GM12892 (cell line): ENCODE data around the gene SLN.

Experiments used
- DNase-seq: peaks from one replicate; pipeline ENCODE4 v3.0.0; 2011; ENCODE audit not compliant: insufficient read length
- FAIRE-seq: peaks from 2 replicates; lab custom pipeline; 2011; peaks lifted over from hg19 to GRCh38; lab: Jason Lieb, UNC
- POLR2A ChIP-seq: IDR thresholded peaks from 2 replicates; pipeline ENCODE4 v1.6.1; 2011; ENCODE audit warnings: low read depth, low read length, control low read depth
- POLR2AphosphoS5 ChIP-seq: IDR thresholded peaks from 2 replicates; pipeline ENCODE4 v1.6.1; 2011; ENCODE audit warnings: low read depth, low read length, control low read depth
- TAF1 ChIP-seq: IDR thresholded peaks from 2 replicates; pipeline ENCODE4 v1.6.1; 2011; ENCODE audit warnings: low read depth, mild to moderate bottlenecking, control low read depth, low read length, borderline replicate concordance

Gene SLN

DNA sequence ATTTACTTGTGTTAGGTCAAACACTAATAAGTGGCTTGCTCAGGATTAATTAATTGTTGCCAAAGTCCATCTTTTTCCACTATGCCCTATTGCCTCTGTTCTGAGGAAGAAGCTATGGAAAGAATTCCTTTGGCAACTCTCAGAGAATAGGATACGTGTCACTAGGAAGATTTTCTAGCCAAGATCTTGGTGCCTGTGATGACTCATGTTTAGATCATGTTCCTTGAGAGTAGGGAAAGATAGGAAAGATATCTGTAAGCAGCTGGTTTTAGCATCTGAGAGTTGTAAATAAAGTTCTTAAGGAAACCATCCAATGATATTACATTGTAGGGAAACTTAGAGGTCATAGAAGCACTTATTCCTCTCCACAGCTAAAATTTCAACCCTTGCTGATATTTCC, 15.7 kb downstream of the SLN start:
- DNase-seq (no peak), FAIRE-seq (no peak)
- TF ChIP-seq POLR2A = no peak
- TF ChIP-seq POLR2AphosphoS5 = no peak
- no peak for TF ChIP-seq TAF1

DNA sequence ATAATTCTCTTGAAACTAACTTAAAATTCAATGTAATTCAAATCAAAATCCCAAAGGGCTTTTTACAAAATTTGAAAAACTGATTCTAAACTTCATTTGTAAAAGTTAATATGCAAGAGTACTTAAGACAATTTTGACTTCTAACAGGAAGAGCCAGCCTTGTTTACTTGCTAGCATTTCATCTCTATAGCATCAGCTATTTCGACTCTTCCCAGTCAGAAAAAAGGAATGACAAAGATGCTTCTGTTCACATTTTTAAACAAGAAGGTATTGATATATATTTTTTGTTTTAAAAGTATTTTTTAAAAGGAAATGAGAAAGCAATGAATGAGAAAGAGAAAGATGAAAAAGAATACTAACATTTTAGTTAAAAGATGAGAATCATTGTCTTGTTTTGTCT, 16.4 kb downstream of the SLN start:
- FAIRE-seq = no peak
- TF ChIP-seq POLR2AphosphoS5 = no peak
- no peak for TF ChIP-seq TAF1
- TF ChIP-seq POLR2A = no peak

DNA sequence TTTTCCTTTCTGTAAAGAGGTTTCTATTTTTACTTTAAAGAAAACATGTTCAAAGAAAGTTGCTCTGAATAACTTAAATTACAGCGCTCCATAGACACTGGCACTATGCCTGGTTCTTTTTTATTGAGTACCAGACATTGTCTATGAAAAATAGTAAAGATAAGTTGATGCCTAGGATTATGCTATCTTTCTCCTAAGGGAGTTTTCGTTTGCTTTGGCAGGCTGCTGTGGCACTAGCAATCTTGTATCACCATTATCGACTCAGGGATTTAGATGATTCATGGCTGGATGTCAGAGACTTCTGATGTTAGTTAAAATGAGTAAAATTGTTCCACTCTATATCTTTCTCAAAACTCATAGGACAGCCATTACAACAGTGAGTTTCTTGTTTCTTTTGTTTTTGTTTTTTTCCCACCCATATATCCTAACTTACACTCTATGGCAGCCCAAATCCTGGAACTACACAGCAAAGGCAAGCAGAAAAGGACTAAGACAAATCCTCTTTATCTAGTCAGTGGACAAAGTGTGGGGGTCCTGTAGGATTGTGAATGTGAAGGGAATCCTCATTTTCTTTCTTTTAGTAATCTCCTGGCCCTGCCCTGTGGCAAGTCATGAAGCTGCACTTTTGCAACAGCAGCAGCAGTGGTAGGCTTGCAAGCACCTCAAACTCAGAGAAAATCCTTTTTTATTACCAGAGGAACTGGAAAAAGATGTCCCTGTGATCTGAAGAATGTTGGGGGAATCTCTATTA, 20.7 kb downstream of the SLN start:
- FAIRE-seq (no peak), DNase-seq (no peak)
- TF ChIP-seq POLR2A (no peak), POLR2AphosphoS5 (no peak), TAF1 (no peak)

More for the DNA sequence above, 16.4 kb downstream of the SLN start:
- no peak for DNase-seq

DNA sequence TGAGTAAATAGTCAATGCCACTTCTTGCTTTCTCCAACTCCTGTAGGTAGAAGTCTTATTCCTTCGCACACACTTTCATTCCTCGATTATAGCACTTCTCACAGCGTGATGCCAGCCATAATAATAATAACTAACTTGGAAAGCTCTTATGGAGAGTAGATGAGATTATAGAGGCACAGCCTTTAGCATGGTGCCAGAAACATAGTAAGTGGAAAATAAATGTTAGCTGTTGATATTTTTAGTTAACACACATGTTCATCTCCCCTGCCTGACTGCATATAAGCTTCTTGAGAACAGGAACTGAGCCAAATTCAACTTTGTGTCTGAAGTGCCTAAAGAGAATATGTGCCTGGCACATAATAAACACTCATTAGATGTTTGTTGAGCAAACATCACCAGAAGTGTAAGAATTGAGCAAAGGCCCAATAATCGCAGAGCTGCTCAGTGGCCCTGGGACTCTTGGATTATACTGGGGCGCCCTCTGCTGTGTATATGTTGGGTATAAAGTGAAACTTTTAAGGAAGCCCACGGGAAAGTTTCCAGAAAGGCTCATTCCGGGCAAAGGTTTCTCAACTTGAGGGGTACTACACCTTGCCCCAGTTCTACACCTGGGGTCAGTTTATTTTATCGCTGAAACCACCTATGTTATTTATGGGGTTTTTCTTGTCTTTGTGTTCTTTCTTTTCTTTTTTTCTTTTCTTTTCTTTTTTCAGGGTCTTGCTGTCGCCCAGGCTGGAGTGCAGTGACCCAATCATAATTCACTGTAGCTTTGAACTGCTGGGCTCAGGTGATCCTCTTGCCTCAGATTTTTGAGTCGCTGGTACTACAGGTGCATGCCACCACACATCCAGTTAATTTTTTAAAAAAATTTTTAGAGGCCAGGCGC, 22.3 kb downstream of the SLN start:
- FAIRE-seq (peak; percentile 76), DNase-seq (no peak)

DNA sequence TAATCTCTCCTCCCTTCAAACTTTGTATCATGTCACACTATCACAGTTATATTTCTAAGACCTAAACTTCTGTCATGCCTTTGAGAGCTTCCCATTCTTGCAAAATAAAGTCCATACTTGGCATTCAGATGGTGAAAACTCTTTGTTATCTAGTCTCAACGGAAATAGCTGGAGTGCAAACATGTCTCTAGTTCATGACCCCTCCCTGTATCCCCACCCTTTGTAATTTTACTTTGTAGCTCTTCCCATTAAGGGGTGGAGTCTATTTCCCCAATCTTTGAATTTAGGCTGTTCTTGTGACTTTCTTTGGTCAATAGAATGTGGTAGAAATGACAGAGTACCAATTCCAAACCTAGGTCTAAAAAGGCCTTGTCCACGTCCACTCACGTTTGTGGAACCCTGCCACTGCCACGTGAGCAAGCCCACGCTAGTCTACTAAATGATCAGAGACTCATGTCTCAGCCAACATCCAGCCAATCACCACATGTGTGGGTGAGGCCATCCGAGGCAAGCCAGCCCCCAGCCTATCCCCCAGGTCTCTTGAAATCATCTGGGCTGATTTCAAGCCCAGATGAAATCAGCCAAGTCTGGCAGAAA, 23.4 kb downstream of the SLN start:
- FAIRE-seq (peak; percentile 24), DNase-seq (no peak)
- TF ChIP-seq TAF1 (no peak), POLR2AphosphoS5 (no peak), POLR2A (no peak)

More for the DNA sequence above, 22.3 kb downstream of the SLN start:
- TF ChIP-seq TAF1 = no peak
- TF ChIP-seq POLR2A = no peak
- no peak for TF ChIP-seq POLR2AphosphoS5

DNA sequence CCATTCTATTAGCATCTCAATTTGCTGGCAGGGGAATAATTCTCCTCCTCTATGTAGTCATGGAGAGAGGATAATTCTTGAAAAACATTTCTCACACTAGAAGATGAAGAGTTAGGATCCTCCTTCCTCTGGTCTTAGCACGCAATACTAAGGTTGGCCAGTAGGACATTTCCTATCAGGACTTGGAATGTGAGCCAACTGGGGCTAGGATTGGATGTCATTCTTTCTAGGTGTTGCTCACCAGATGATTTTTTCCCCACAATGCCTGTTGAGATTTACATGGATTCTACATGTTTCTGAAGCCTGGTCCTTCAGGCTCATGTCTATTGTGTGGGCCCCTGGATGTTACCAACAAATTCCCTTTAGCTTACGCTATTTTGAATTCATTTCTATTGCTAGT, 28.0 kb downstream of the SLN start:
- FAIRE-seq (peak; percentile 81), DNase-seq (no peak)
- TF ChIP-seq POLR2A (no peak), POLR2AphosphoS5 (no peak), TAF1 (no peak)

DNA sequence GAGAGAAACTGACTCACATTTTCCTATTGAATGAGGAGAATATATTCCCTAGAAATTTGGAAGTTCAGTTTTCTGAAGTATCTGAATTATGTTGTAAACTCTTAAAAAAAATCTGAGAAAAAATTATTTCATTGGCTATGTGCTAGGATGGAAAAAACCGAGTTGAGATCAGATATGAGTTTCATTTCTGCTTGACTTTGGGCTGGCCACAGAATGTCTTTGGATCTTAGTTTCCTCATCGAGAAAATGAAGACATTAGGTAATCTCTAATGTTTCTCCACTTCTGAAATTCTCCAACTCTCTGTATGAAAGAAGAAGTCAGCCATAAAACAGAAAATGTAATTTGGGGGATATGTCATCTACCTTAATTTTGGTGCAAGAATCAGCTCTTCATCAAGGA, 28.8 kb downstream of the SLN start:
- DNase-seq (no peak), FAIRE-seq (no peak)
- TF ChIP-seq POLR2AphosphoS5 = no peak
- no peak for TF ChIP-seq TAF1
- TF ChIP-seq POLR2A = no peak

DNA sequence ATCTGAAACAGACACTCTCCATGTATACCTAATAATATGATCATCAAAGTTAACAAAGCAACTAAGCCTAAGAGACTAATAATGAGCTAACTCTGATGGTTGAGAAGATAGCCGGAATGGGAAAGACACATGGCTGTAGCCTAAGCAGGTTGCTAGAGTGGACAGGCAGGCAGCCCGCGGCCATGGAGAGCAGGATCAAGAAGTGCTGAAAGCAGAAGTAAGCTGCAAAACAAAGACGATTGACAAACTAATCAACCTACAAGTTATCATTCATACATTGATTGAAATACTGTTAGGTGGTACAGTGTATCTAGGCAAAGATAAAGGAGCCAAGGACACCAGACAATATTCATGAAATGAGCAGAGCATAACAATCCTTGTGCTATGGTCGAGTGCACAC, 29.3 kb downstream of the SLN start:
- DNase-seq (no peak), FAIRE-seq (no peak)
- no peak for TF ChIP-seq POLR2AphosphoS5
- TF ChIP-seq TAF1 = no peak
- no peak for TF ChIP-seq POLR2A

DNA sequence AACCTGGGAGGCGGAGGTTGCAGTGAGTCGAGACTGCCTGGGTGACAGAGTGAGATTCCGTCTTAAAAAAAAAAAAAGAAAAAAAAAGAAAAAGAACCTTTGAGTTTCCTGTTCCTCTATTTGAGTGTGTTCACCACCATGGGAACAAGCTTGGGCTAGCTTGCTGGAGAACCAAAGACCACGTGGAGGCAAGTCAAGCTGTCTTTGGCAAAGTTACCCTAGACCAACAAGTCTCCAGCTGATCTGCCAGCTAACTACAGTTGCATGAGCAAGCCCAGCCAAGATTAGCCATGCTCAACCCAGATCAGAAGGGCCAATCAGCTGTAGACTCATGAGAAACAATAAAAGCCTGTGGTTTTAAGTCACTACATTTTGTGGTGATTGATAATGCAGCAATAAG, 29.7 kb downstream of the SLN start:
- peak; percentile 36 for FAIRE-seq
- TF ChIP-seq TAF1 = no peak
- no peak for TF ChIP-seq POLR2A
- TF ChIP-seq POLR2AphosphoS5 = no peak
- DNase-seq = no peak

DNA sequence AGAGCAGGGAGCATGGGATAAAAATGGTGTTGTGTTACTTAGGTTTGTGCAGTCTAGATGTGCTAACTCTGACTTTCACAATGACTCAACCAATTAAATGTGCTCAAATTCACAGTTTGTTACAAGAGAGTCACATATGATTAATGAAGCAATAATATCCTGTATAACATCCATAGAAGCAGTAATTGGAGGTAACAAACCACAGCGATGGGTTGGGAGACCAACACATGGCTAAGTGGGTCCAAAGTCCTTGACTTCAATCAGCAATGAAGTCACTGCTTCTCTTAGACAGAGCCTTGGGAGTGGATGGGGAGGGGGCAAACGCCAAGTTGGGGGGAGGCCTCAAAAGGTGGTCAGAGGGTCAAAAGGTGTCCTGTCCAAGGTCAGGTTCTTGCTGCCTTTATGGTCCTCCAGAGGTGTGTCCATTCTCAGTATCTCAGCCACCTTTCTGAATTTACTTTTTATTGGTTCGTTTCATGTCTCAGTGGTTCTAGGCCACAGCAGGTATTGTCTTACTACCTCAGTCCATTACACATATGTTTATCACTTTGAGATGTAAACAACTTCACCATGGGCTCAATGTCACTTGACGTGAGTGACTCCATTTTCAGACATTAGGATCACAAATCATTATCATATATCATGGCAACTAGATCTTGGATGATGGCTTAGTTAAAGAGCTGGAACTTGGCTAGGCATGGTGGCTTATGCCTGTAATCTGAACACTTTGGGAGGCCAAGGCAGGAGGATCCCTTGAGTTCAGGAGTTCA, 32.4 kb downstream of the SLN start:
- FAIRE-seq = peak; percentile 89
- no peak for DNase-seq

DNA sequence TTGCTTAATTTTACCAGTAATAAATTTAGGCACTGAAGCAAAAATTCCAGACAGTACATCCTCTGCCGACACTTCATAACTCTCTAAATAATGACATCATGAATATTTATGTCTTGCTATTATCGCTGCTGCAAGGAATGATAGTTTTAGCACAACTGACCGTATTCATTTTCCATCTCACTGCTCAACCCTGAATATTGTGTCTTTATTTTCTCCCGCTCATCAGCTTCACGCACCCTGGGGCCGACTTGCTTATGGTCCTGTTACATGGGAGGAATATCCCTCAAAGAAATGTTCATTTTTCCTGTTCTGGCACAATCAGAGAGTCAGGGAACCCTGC, 33.3 kb downstream of the SLN start:
- DNase-seq (no peak), FAIRE-seq (no peak)
- TF ChIP-seq POLR2A (no peak), TAF1 (no peak), POLR2AphosphoS5 (no peak)

More for the DNA sequence above, 32.4 kb downstream of the SLN start:
- TF ChIP-seq POLR2AphosphoS5 (no peak), TAF1 (no peak), POLR2A (no peak)
